PC-3 (cell line): ENCODE results near the gene SHROOM3. TPM values are rescaled to one million over a fixed set of nuclear protein-coding genes. Genes with fewer than 3 reads are reported as not detected.

Source experiments
- ATAC-seq: fragments of 200-7000 bp; cut with Tn5 transposase; 2 replicates; pipeline ENCODE4 v1.9.1; 2020; ENCODE audit warnings: mild to moderate bottlenecking, moderate library complexity
- BruUV-seq: library from RNA; stranded (reverse); fragments of 400-500 nt; replicated peaks from 2 replicates; lab custom pipeline; 2021; lab: Mats Ljungman, UMichigan
- CTCF ChIA-PET: fragments of 300-600 bp; sonication (Branson Sonifier 250); formaldehyde crosslinking; loops from one replicate; lab custom pipeline; 2022; ENCODE audit warnings: antibody characterized with exemption; lab: Charles Lee
- POLR2A ChIA-PET: fragments of 300-600 bp; sonication (Branson Sonifier 250); formaldehyde crosslinking; loops from one replicate; lab custom pipeline; 2022; ENCODE audit warnings: antibody characterized with exemption; ENCODE audit not compliant: unreplicated experiment; lab: Charles Lee
- DNase-seq: peaks from one replicate; pipeline ENCODE4 v3.0.0-alpha.2; 2015
- H2AFZ ChIP-seq: fragments of 300-600 bp; sonication (generic); 2 replicates; pipeline ENCODE4 v1.6.0; 2016; ENCODE audit warnings: antibody characterized with exemption, low read length
- H3F3A ChIP-seq: fragments of 300-600 bp; sonication (generic); one replicate; pipeline ENCODE4 v1.6.0; 2017; ENCODE audit warnings: antibody characterized with exemption, low read length, control low read depth, mild to moderate bottlenecking; ENCODE audit not compliant: unreplicated experiment
- H3K27ac ChIP-seq: fragments of 300-600 bp; sonication (generic); 2 replicates; pipeline ENCODE4 v1.5.1; 2016; ENCODE audit warnings: mild to moderate bottlenecking, low read length
- H3K27me3 ChIP-seq: fragments of 300-600 bp; sonication (generic); 2 replicates; pipeline ENCODE4 v1.6.1; 2016; ENCODE audit warnings: low read length, mixed read lengths
- H3K36me3 ChIP-seq: fragments of 300-600 bp; sonication (generic); 2 replicates; pipeline ENCODE4 v1.6.1; 2016; ENCODE audit warnings: low read depth, mixed run types, low read length, mixed read lengths
- H3K4me1 ChIP-seq: fragments of 300-600 bp; sonication (generic); 2 replicates; pipeline ENCODE4 v1.5.1; 2016; ENCODE audit warnings: low read length; ENCODE audit not compliant: insufficient read depth
- H3K4me2 ChIP-seq: fragments of 300-600 bp; sonication (generic); 2 replicates; pipeline ENCODE4 v1.6.0; 2016; ENCODE audit warnings: low read length
- H3K4me3 ChIP-seq: fragments of 300-600 bp; sonication (generic); 2 replicates; pipeline ENCODE4 v1.5.1; 2016; ENCODE audit warnings: mild to moderate bottlenecking, low read length, mixed read lengths
- H3K79me2 ChIP-seq: fragments of 300-600 bp; sonication (generic); 2 replicates; pipeline ENCODE4 v1.6.1; 2017; ENCODE audit warnings: low read length, mixed read lengths
- H3K9ac ChIP-seq: fragments of 300-600 bp; sonication (generic); 2 replicates; pipeline ENCODE4 v1.6.0; 2016; ENCODE audit warnings: mild to moderate bottlenecking, low read length
- H3K9me2 ChIP-seq: fragments of 300-600 bp; sonication (generic); replicated peaks from 2 replicates; pipeline ENCODE4 v1.6.1; 2016; ENCODE audit warnings: mixed run types, low read length, mixed read lengths
- H3K9me3 ChIP-seq: fragments of 300-600 bp; sonication (generic); 2 replicates; pipeline ENCODE4 v1.6.1; 2016; ENCODE audit warnings: low read length, mixed read lengths
- H4K20me1 ChIP-seq: fragments of 300-600 bp; sonication (generic); 2 replicates; pipeline ENCODE4 v1.6.1; 2016; ENCODE audit warnings: low read length, mixed read lengths
- EZH2 ChIP-seq: fragments of 300-600 bp; sonication (generic); IDR thresholded peaks from one replicate; pipeline ENCODE4 v1.6.1; 2017; ENCODE audit warnings: antibody characterized with exemption, mild to moderate bottlenecking, low read length; ENCODE audit not compliant: unreplicated experiment
- EZH2phosphoT487 ChIP-seq: fragments of 300-600 bp; sonication (generic); IDR thresholded peaks from 2 replicates; pipeline ENCODE4 v1.6.1; 2018; ENCODE audit warnings: mild to moderate bottlenecking, antibody characterized with exemption, low read length, borderline replicate concordance
- intact Hi-C: fragments of 100-400 bp; cut with micrococcal nuclease; formaldehyde crosslinking; loops from 2 replicates; pipeline ENCODE4 v1.9.0; 2023
- total RNA-seq: library from RNA; depleted of rRNA; stranded (reverse); fragments of >200 nt; gene quantifications from 2 replicates; pipeline ENCODE4 v1.2.3, GENCODE V29; 2014
- TF ChIP-seq, protein P1 (sequence below): fragments of 300-600 bp; sonication (generic); conservative IDR thresholded peaks from 2 replicates; pipeline ENCODE4 v1.5.1; 2017; ENCODE audit warnings: antibody characterized with exemption, low read depth, mild to moderate bottlenecking, low read length

The SHROOM3 gene
- total RNA-seq, 1 experiment from 2014 or later, result 27.8 TPM

DNA sequence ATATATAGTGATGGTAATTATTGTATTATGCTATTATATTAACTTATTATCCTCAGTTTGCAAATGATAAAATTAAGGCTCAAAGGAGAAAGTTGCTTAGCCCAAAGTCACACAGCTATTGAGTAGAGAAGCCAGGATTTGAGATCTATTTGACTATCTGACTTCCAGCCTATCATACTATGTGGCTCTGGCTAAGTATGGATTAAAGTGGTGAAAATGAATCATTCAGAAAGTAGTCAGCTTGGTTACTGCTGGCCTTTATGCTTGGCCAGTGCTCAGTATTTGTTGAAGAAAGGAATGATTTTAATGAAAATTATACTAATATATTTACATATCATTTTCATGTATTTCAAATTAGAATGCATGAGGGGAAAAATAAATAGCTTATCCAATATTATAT lies 219.8 kb downstream of the SHROOM3 start:
- Histone ChIP-seq H3F3A (no peaks in the 10 kb centered on the region), H3K79me2 (no peaks in the 10 kb centered on the region), H3K27ac (no peak overlapping the region), H3K36me3 (no peaks in the 10 kb centered on the region), H3K9me2 (no peaks in the 10 kb centered on the region), H4K20me1 (no peaks in the 10 kb centered on the region), H2AFZ (no peak overlapping the region), H3K4me2 (no peak overlapping the region), H3K4me3 (no peak overlapping the region), H3K27me3 (no peaks in the 10 kb centered on the region), H3K9me3 (no peaks in the 10 kb centered on the region), H3K4me1 (peaks cover 27% of the 10 kb centered on the region), H3K9ac (no peak overlapping the region)
- BruUV-seq, result no TSS peak
- CTCF ChIA-PET, result no interaction called here
- TF ChIP-seq, protein P1, sequence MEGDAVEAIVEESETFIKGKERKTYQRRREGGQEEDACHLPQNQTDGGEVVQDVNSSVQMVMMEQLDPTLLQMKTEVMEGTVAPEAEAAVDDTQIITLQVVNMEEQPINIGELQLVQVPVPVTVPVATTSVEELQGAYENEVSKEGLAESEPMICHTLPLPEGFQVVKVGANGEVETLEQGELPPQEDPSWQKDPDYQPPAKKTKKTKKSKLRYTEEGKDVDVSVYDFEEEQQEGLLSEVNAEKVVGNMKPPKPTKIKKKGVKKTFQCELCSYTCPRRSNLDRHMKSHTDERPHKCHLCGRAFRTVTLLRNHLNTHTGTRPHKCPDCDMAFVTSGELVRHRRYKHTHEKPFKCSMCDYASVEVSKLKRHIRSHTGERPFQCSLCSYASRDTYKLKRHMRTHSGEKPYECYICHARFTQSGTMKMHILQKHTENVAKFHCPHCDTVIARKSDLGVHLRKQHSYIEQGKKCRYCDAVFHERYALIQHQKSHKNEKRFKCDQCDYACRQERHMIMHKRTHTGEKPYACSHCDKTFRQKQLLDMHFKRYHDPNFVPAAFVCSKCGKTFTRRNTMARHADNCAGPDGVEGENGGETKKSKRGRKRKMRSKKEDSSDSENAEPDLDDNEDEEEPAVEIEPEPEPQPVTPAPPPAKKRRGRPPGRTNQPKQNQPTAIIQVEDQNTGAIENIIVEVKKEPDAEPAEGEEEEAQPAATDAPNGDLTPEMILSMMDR, result no peak
- TF ChIP-seq EZH2phosphoT487 (no peak), EZH2 (no peak)
- intact Hi-C loops, result loop anchor here (5.0 kb wide), 1 partner anchor 142 kb away; no protein-coding TSS in a partner anchor
- no peak for DNase-seq
- POLR2A ChIA-PET, result no interaction called here
- no peak for ATAC-seq

DNA sequence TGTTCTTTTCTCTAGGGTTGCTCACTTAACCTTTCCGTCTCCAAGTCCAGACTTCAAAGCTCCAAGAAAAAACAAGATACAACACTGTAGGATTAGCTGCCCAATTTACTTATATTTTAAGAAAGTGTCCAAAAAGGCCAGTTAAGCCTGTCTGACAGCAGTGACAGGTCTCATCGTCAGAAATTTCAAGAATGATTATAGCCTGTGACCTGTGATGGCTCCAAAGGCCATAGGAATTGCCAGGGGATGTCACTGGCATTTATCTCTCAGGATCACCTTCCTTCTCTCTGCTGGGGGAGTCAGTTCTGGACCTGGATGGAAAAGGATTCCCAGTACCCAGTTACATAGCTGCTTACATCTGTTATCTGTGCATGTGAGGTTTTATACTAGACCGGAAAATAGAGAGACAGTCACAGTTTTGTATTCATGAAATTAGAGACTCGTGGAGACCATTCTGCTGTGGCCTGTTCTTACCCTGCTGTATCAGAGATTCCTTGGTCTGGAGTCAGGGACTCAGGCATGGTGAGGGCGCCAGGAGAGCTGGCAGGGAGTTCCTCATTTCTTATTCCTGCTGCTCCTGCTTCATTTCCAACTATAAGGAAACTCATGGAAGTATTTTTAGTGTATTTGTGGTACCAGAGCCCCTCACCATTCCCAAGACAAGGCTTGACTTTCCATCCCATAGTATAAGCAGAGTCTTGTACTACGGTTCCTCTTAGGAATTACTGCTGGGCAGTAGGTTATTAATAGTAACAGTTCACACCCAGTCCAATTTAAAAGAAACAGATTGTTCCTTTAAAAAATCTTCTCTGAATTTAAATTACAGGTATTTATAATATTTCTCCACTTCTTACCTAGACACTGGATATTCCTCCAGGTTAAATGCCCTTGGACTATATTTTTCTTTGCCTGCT lies 220.8 kb downstream of the SHROOM3 start:
- H3K4me2 ChIP-seq, result no peak overlapping the region
- H3K36me3 ChIP-seq, result no peaks in the 10 kb centered on the region
- BruUV-seq, result no TSS peak
- no peaks in the 10 kb centered on the region for H4K20me1 ChIP-seq
- no peak for DNase-seq
- H3K27ac ChIP-seq, result no peak overlapping the region
- no peaks in the 10 kb centered on the region for H3F3A ChIP-seq
- H3K9me2 ChIP-seq, result no peaks in the 10 kb centered on the region
- H3K9ac ChIP-seq, result no peak overlapping the region
- ATAC-seq, result no peak
- no peaks in the 10 kb centered on the region for H3K9me3 ChIP-seq
- ChIA-PET CTCF (no interaction called here), POLR2A (no interaction called here)
- peaks cover 27% of the 10 kb centered on the region for H3K4me1 ChIP-seq
- H3K27me3 ChIP-seq, result no peaks in the 10 kb centered on the region
- H3K79me2 ChIP-seq, result no peaks in the 10 kb centered on the region
- intact Hi-C loops, result loop anchor here (5.0 kb wide), 1 partner anchor 144 kb away; no protein-coding TSS in a partner anchor
- no peak overlapping the region for H3K4me3 ChIP-seq
- no peak overlapping the region for H2AFZ ChIP-seq
- TF ChIP-seq, protein P1, result no peak
- TF ChIP-seq EZH2 (no peak), EZH2phosphoT487 (no peak)

DNA sequence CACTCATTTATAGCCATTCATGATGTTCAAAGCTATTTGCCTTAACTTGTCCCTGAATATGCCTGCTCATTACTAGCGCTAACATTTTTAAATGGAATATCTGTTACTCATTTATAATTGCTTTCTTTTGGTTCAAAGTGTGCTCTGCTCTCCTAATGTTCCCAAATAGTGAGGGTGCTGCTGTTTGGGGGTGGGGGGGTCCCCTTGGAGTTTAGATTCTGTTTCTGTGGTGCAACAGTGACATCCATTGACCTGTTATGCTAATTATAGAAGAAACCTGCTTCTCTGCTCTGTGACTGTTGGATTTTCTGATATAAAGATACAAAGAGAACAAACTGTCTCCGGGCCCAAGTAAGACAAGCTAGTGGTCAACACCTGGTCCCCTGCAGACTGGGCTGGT lies 222.4 kb downstream of the SHROOM3 start:
- DNase-seq, result no peak
- H3K4me3 ChIP-seq, result no peak overlapping the region
- no peak overlapping the region for H2AFZ ChIP-seq
- no peaks in the 10 kb centered on the region for H3K79me2 ChIP-seq
- no peaks in the 10 kb centered on the region for H3K36me3 ChIP-seq
- no peaks in the 10 kb centered on the region for H3K9me2 ChIP-seq
- no peaks in the 10 kb centered on the region for H4K20me1 ChIP-seq
- POLR2A ChIA-PET, result no interaction called here
- H3K27ac ChIP-seq, result peak overlapping the region; percentile 81
- no TSS peak for BruUV-seq
- TF ChIP-seq, protein P1, result no peak
- TF ChIP-seq EZH2phosphoT487, result no peak
- TF ChIP-seq EZH2, result no peak
- H3K4me1 ChIP-seq, result peaks cover 27% of the 10 kb centered on the region
- no peak; the same call in 1 of the 2 replicates for ATAC-seq
- H3K27me3 ChIP-seq, result no peaks in the 10 kb centered on the region
- H3F3A ChIP-seq, result no peaks in the 10 kb centered on the region
- no peaks in the 10 kb centered on the region for H3K9me3 ChIP-seq
- CTCF ChIA-PET, result no interaction called here
- intact Hi-C loops, result loop anchor here (5.0 kb wide), 1 partner anchor 145 kb away; no protein-coding TSS in a partner anchor
- no peak overlapping the region; the same call in 1 of the 2 replicates for H3K9ac ChIP-seq
- peak overlapping the region; percentile 62 for H3K4me2 ChIP-seq
